ENCODE data around the gene IGLL1. TPM values are rescaled to one million over a fixed set of nuclear protein-coding genes. Genes with fewer than 3 reads are reported as not detected.

IGLL1 gene
- total and polyA plus RNA-seq, 12 donors: 0.17 to 0.48 TPM; not detected in 10

GRCh38 chr22:23527971-23528740 lies 51.9 kb downstream of the IGLL1 start:
- WGBS, 4 donors: 78 to 85% (median 82%) methylated on average over 17 to 19 of the region's 19 CpGs
- TF ChIP-seq CTCF (IDR thresholded peaks at IDR 0.05) (no peak), POLR2A (IDR thresholded peaks at IDR 0.05) (no peak)
- intact Hi-C loops (cut with DNase I): no loop called here
- H3K4me1 ChIP-seq (replicated peaks in 1 of 2): peaks cover 0 to 1% of the 10 kb centered on the region in 2 donors
- H3K36me3 ChIP-seq (replicated peaks in 1 of 2): no peaks in the 10 kb centered on the region
- H3K4me3 ChIP-seq: no peak overlapping the region
- no peaks in the 10 kb centered on the region for H3K27me3 ChIP-seq
- H3K9me3 ChIP-seq (replicated peaks in 1 of 3): no peaks in the 10 kb centered on the region
- peak in 1 of 7 donors; percentile 12 for DNase-seq
- no peak overlapping the region for H3K27ac ChIP-seq

- Histone ChIP-seq H3K36me3 (replicated peaks in 1 of 2) (no peaks in the 10 kb centered on the region), H3K27me3 (no peaks in the 10 kb centered on the region), H3K4me3 (no peak overlapping the region), H3K27ac (peak overlapping the region in 2 of 5 donors; percentile 22 to 44), H3K9me3 (replicated peaks in 1 of 3) (no peaks in the 10 kb centered on the region), H3K4me1 (replicated peaks in 1 of 2) (peaks cover 3 to 10% of the 10 kb centered on the region in 2 donors)
- no peak for TF ChIP-seq CTCF (IDR thresholded peaks at IDR 0.05)
- TF ChIP-seq POLR2A (IDR thresholded peaks at IDR 0.05): no peak
- WGBS, 4 donors: 83 to 87% (median 85%) methylated on average over 14 to 17 of the region's 17 CpGs
- intact Hi-C loops (cut with DNase I): no loop called here
- DNase-seq: peak in 1 of 7 donors; percentile 11
Observed at GRCh38 chr22:23526596-23527316, 53.3 kb downstream of the IGLL1 start.

GRCh38 chr22:23525510-23525909 lies 54.6 kb downstream of the IGLL1 start:
- H3K4me1 ChIP-seq (replicated peaks in 1 of 2): peaks cover 12 to 19% of the 10 kb centered on the region in 2 donors
- no peaks in the 10 kb centered on the region for H3K27me3 ChIP-seq
- TF ChIP-seq CTCF (IDR thresholded peaks at IDR 0.05) (no peak), POLR2A (IDR thresholded peaks at IDR 0.05) (no peak)
- no peak for DNase-seq
- WGBS, 4 donors: 83 to 88% (median 87%) methylated on average over 10 to 11 of the region's 11 CpGs
- H3K9me3 ChIP-seq (replicated peaks in 1 of 3): no peaks in the 10 kb centered on the region
- no peaks in the 10 kb centered on the region for H3K36me3 ChIP-seq (replicated peaks in 1 of 2)
- intact Hi-C loops (cut with DNase I): no loop called here
- H3K27ac ChIP-seq: no peak overlapping the region
- no peak overlapping the region for H3K4me3 ChIP-seq

GRCh38 chr22:23524226-23524625 lies 55.9 kb downstream of the IGLL1 start:
- intact Hi-C loops (cut with DNase I): no loop called here
- 89 to 96% (median 93%) methylated on average over 6 of the region's 6 CpGs for WGBS, 4 donors
- TF ChIP-seq POLR2A (IDR thresholded peaks at IDR 0.05): no peak
- TF ChIP-seq CTCF (IDR thresholded peaks at IDR 0.05): no peak
- Histone ChIP-seq H3K9me3 (replicated peaks in 1 of 3) (no peaks in the 10 kb centered on the region), H3K4me1 (replicated peaks in 1 of 2) (peaks cover 12 to 19% of the 10 kb centered on the region in 2 donors), H3K27ac (peak overlapping the region in 1 of 5 donors; percentile 22), H3K36me3 (replicated peaks in 1 of 2) (no peaks in the 10 kb centered on the region), H3K4me3 (no peak overlapping the region), H3K27me3 (no peaks in the 10 kb centered on the region)
- no peak for DNase-seq

All from adrenal gland (tissue), 12 donors.